Measurements from ENCODE around the gene GLI3.
A peak's percentile ranks its signal among the peaks of the same experiment; 100 is the strongest.

The GLI3 gene

GRCh38 chr7:41979834-41980307, 257.1 kb downstream of the GLI3 start:
- no peak overlapping the region for H3K4me3 ChIP-seq (ENCODE audit: low read length)
- peak; percentile 34 for DNase-seq

GRCh38 chr7:41978858-41979257, 258.2 kb downstream of the GLI3 start:
- H3K9me2 ChIP-seq (replicated peaks; ENCODE audit: insufficient read depth, low read length): no peaks in the 10 kb centered on the region
- no peaks in the 10 kb centered on the region for H4K20me1 ChIP-seq (ENCODE audit: insufficient read depth, low read length)

More at GRCh38 chr7:41979834-41980307, 257.1 kb downstream of the GLI3 start:
- Histone ChIP-seq H3F3A (ENCODE audit: insufficient read depth, low read length) (peaks cover 8% of the 10 kb centered on the region), H2AFZ (ENCODE audit: low read length) (no peak overlapping the region), H3K9ac (ENCODE audit: low read length) (no peak overlapping the region), H3K9me2 (replicated peaks; ENCODE audit: insufficient read depth, low read length) (no peaks in the 10 kb centered on the region), H4K20me1 (ENCODE audit: insufficient read depth, low read length) (no peaks in the 10 kb centered on the region), H3K9me3 (replicated peaks; ENCODE audit: insufficient read depth, low read length) (no peaks in the 10 kb centered on the region), H3K79me2 (ENCODE audit: low read length) (no peaks in the 10 kb centered on the region), H3K4me1 (ENCODE audit: low read length) (peaks cover 25% of the 10 kb centered on the region), H3K27me3 (replicated peaks; ENCODE audit: insufficient read depth, low read length) (no peaks in the 10 kb centered on the region), H3K27ac (ENCODE audit: low read length) (no peak overlapping the region), H3K4me2 (ENCODE audit: low read depth, low read length) (no peak overlapping the region), H3K36me3 (replicated peaks; ENCODE audit: insufficient read depth, low read length) (no peaks in the 10 kb centered on the region)
- TF ChIP-seq CTCF (IDR thresholded peaks at IDR 0.05; ENCODE audit: low read length) (peak; percentile 75), EZH2phosphoT487 (IDR thresholded peaks at IDR 0.05; ENCODE audit: low read length) (no peak), EZH2 (optimal IDR thresholded peaks at IDR 0.05; ENCODE audit: low read depth, low read length) (no peak)

GRCh38 chr7:41977661-41978060, 259.3 kb downstream of the GLI3 start:
- Histone ChIP-seq H3K9me3 (replicated peaks; ENCODE audit: insufficient read depth, low read length) (no peaks in the 10 kb centered on the region), H3K79me2 (ENCODE audit: low read length) (no peaks in the 10 kb centered on the region), H3K36me3 (replicated peaks; ENCODE audit: insufficient read depth, low read length) (no peaks in the 10 kb centered on the region), H3K9me2 (replicated peaks; ENCODE audit: insufficient read depth, low read length) (no peaks in the 10 kb centered on the region), H2AFZ (ENCODE audit: low read length) (no peak overlapping the region), H3K27ac (ENCODE audit: low read length) (no peak overlapping the region), H3K9ac (ENCODE audit: low read length) (no peak overlapping the region), H3K4me1 (ENCODE audit: low read length) (peaks cover 7% of the 10 kb centered on the region), H3K4me3 (ENCODE audit: low read length) (no peak overlapping the region), H3F3A (ENCODE audit: insufficient read depth, low read length) (no peaks in the 10 kb centered on the region), H3K4me2 (ENCODE audit: low read depth, low read length) (no peak overlapping the region), H3K27me3 (replicated peaks; ENCODE audit: insufficient read depth, low read length) (no peaks in the 10 kb centered on the region), H4K20me1 (ENCODE audit: insufficient read depth, low read length) (no peaks in the 10 kb centered on the region)
- DNase-seq: no peak
- TF ChIP-seq EZH2 (optimal IDR thresholded peaks at IDR 0.05; ENCODE audit: low read depth, low read length) (no peak), EZH2phosphoT487 (IDR thresholded peaks at IDR 0.05; ENCODE audit: low read length) (no peak), CTCF (IDR thresholded peaks at IDR 0.05; ENCODE audit: low read length) (no peak)

More at GRCh38 chr7:41978858-41979257, 258.2 kb downstream of the GLI3 start:
- H3K4me1 ChIP-seq (ENCODE audit: low read length): peaks cover 15% of the 10 kb centered on the region
- H3K4me3 ChIP-seq (ENCODE audit: low read length): no peak overlapping the region
- no peak overlapping the region for H3K9ac ChIP-seq (ENCODE audit: low read length)
- H3F3A ChIP-seq (ENCODE audit: insufficient read depth, low read length): no peaks in the 10 kb centered on the region
- H2AFZ ChIP-seq (ENCODE audit: low read length): no peak overlapping the region
- H3K27me3 ChIP-seq (replicated peaks; ENCODE audit: insufficient read depth, low read length): no peaks in the 10 kb centered on the region
- H3K27ac ChIP-seq (ENCODE audit: low read length): no peak overlapping the region
- TF ChIP-seq CTCF (IDR thresholded peaks at IDR 0.05; ENCODE audit: low read length) (no peak), EZH2 (optimal IDR thresholded peaks at IDR 0.05; ENCODE audit: low read depth, low read length) (no peak), EZH2phosphoT487 (IDR thresholded peaks at IDR 0.05; ENCODE audit: low read length) (no peak)
- H3K79me2 ChIP-seq (ENCODE audit: low read length): no peaks in the 10 kb centered on the region
- H3K36me3 ChIP-seq (replicated peaks; ENCODE audit: insufficient read depth, low read length): no peaks in the 10 kb centered on the region
- no peak for DNase-seq
- H3K9me3 ChIP-seq (replicated peaks; ENCODE audit: insufficient read depth, low read length): no peaks in the 10 kb centered on the region
- H3K4me2 ChIP-seq (ENCODE audit: low read depth, low read length): no peak overlapping the region
